BLaER1 (cell line): ENCODE measurements around the gene UBFD1.
"Not testable (repeated sequence)": the region's sequence is repeated elsewhere in the genome, so short reads cannot be mapped to it uniquely, and the experiment has no call there.

ENCODE experiments used
- H3K27ac ChIP-seq: shearing (Covaris generic); formaldehyde crosslinking; 2 replicates; pipeline ENCODE4 v1.8.1; 2022
- H3K27me3 ChIP-seq: shearing (Covaris generic); formaldehyde crosslinking; 2 replicates; pipeline ENCODE4 v1.8.1; 2022
- H3K36me3 ChIP-seq: shearing (Covaris generic); formaldehyde crosslinking; 2 replicates; pipeline ENCODE4 v1.8.1; 2022
- H3K4me1 ChIP-seq: shearing (Covaris generic); formaldehyde crosslinking; 2 replicates; pipeline ENCODE4 v1.8.1; 2022
- H3K4me2 ChIP-seq: shearing (Covaris generic); formaldehyde crosslinking; 2 replicates; pipeline ENCODE4 v1.8.1; 2022
- H3K4me3 ChIP-seq: shearing (Covaris generic); formaldehyde crosslinking; 2 replicates; pipeline ENCODE4 v1.8.1; 2022
- H3K9ac ChIP-seq: shearing (Covaris generic); formaldehyde crosslinking; 2 replicates; pipeline ENCODE4 v1.8.1; 2022
- H3K9me3 ChIP-seq: shearing (Covaris generic); formaldehyde crosslinking; 2 replicates; pipeline ENCODE4 v1.8.1; 2022
- H4K20me1 ChIP-seq: shearing (Covaris generic); formaldehyde crosslinking; 2 replicates; pipeline ENCODE4 v1.8.1; 2022
- Cebpa-rat ChIP-seq: shearing (Covaris generic); IDR thresholded peaks from 2 replicates; pipeline ENCODE4 v1.8.1; 2022

The UBFD1 gene

GRCh38 chr16:23595246-23595950 is 37.9 kb downstream of the UBFD1 start:
- Histone ChIP-seq H3K9me3 (no peaks in the 10 kb centered on the region), H3K4me1 (peaks cover 14% of the 10 kb centered on the region), H3K36me3 (peaks cover 41% of the 10 kb centered on the region), H3K27ac (peak overlapping the region; percentile 88), H3K27me3 (no peaks in the 10 kb centered on the region), H3K4me2 (peak overlapping the region; percentile 97), H4K20me1 (peaks cover 55% of the 10 kb centered on the region), H3K4me3 (peak overlapping the region; percentile 96), H3K9ac (peak overlapping the region; percentile 94)
- no peak for TF ChIP-seq Cebpa-rat

GRCh38 chr16:23595951-23596720 is 38.6 kb downstream of the UBFD1 start, which contains the start of gene NDUFAB1:
NDUFAB1 (minus strand) TSS chr16:23596316; CDS start chr16:23596290, 26 bp downstream.
- Histone ChIP-seq H4K20me1 (peaks cover 48% of the 10 kb centered on the region), H3K27me3 (no peaks in the 10 kb centered on the region), H3K36me3 (peaks cover 41% of the 10 kb centered on the region), H3K27ac (peak within 1 kb of the TSS; percentile 88), H3K9me3 (no peaks in the 10 kb centered on the region), H3K4me1 (peaks cover 14% of the 10 kb centered on the region), H3K4me3 (peak within 1 kb of the TSS; percentile 96), H3K9ac (peak within 1 kb of the TSS; percentile 94), H3K4me2 (peak within 1 kb of the TSS; percentile 97)
- TF ChIP-seq Cebpa-rat = no peak

- Histone ChIP-seq H3K9ac (no peak overlapping the region), H3K36me3 (peaks cover 41% of the 10 kb centered on the region), H3K27me3 (no peaks in the 10 kb centered on the region), H3K4me1 (peaks cover 14% of the 10 kb centered on the region), H3K4me3 (no peak overlapping the region), H3K9me3 (no peaks in the 10 kb centered on the region), H4K20me1 (peaks cover 37% of the 10 kb centered on the region), H3K4me2 (no peak overlapping the region), H3K27ac (no peak overlapping the region)
- no peak for TF ChIP-seq Cebpa-rat
Observed at GRCh38 chr16:23597003-23597756, 39.7 kb downstream of the UBFD1 start.

GRCh38 chr16:23607726-23608125 is 50.2 kb downstream of the UBFD1 start:
- Histone ChIP-seq H3K36me3 (peaks cover 96% of the 10 kb centered on the region), H3K9me3 (no peaks in the 10 kb centered on the region), H4K20me1 (no peaks in the 10 kb centered on the region), H3K4me1 (no peaks in the 10 kb centered on the region), H3K27ac (no peak overlapping the region), H3K27me3 (no peaks in the 10 kb centered on the region), H3K4me3 (no peak overlapping the region), H3K9ac (no peak overlapping the region), H3K4me2 (no peak overlapping the region)
- no peak for TF ChIP-seq Cebpa-rat

GRCh38 chr16:23608194-23608593 is 50.7 kb downstream of the UBFD1 start:
- no peak overlapping the region for H3K9ac ChIP-seq
- H4K20me1 ChIP-seq = no peaks in the 10 kb centered on the region
- H3K36me3 ChIP-seq = peaks cover 96% of the 10 kb centered on the region
- no peaks in the 10 kb centered on the region for H3K4me1 ChIP-seq
- no peak overlapping the region for H3K4me3 ChIP-seq
- H3K27me3 ChIP-seq = no peaks in the 10 kb centered on the region
- H3K27ac ChIP-seq = no peak overlapping the region
- TF ChIP-seq Cebpa-rat = no peak
- no peak overlapping the region for H3K4me2 ChIP-seq
- no peaks in the 10 kb centered on the region for H3K9me3 ChIP-seq

- Histone ChIP-seq H3K27me3 (no peaks in the 10 kb centered on the region), H3K4me1 (no peaks in the 10 kb centered on the region), H3K9ac (no peak overlapping the region), H3K36me3 (peaks cover 93% of the 10 kb centered on the region), H4K20me1 (no peaks in the 10 kb centered on the region), H3K4me2 (no peak overlapping the region), H3K4me3 (no peak overlapping the region), H3K27ac (no peak overlapping the region), H3K9me3 (no peaks in the 10 kb centered on the region)
- no peak for TF ChIP-seq Cebpa-rat
Observed at GRCh38 chr16:23609929-23610328, 52.4 kb downstream of the UBFD1 start.

- not testable (repeated sequence) for H3K4me1 ChIP-seq, H3K27me3 ChIP-seq, H3K4me3 ChIP-seq, H3K9me3 ChIP-seq, H3K27ac ChIP-seq, H4K20me1 ChIP-seq, H3K9ac ChIP-seq, H3K4me2 ChIP-seq
- H3K36me3 ChIP-seq = peaks cover 93% of the 10 kb centered on the region
Observed at GRCh38 chr16:23610905-23611304, 53.4 kb downstream of the UBFD1 start.

- H4K20me1 ChIP-seq = no peaks in the 10 kb centered on the region
- peaks cover 93% of the 10 kb centered on the region for H3K36me3 ChIP-seq
- TF ChIP-seq Cebpa-rat = no peak
Observed at GRCh38 chr16:23611936-23612335, 54.4 kb downstream of the UBFD1 start.

GRCh38 chr16:23615805-23616204 is 58.3 kb downstream of the UBFD1 start:
- Histone ChIP-seq H3K4me3 (no peak overlapping the region), H3K9ac (no peak overlapping the region), H4K20me1 (no peaks in the 10 kb centered on the region), H3K9me3 (no peaks in the 10 kb centered on the region), H3K4me1 (no peaks in the 10 kb centered on the region), H3K27ac (no peak overlapping the region), H3K36me3 (peaks cover 95% of the 10 kb centered on the region), H3K4me2 (no peak overlapping the region), H3K27me3 (no peaks in the 10 kb centered on the region)
- TF ChIP-seq Cebpa-rat = no peak

More at GRCh38 chr16:23611936-23612335, 54.4 kb downstream of the UBFD1 start:
- no peak overlapping the region for H3K4me3 ChIP-seq
- H3K27ac ChIP-seq = no peak overlapping the region
- no peaks in the 10 kb centered on the region for H3K27me3 ChIP-seq
- no peaks in the 10 kb centered on the region for H3K9me3 ChIP-seq
- no peak overlapping the region for H3K9ac ChIP-seq
- no peaks in the 10 kb centered on the region for H3K4me1 ChIP-seq
- no peak overlapping the region for H3K4me2 ChIP-seq
